Keratinocyte (primary cell): ENCODE measurements around the gene SCAPER. TPM values are rescaled to one million over a fixed set of nuclear protein-coding genes. Genes with fewer than 3 reads are reported as not detected.

Source experiments
- DNase-seq: peaks from one replicate; pipeline ENCODE4 v3.0.0-alpha.2; 2011; ENCODE audit warnings: low read depth, missing footprints, low spot score
- FAIRE-seq: peaks from 2 replicates; lab custom pipeline; 2011; peaks lifted over from hg19 to GRCh38; lab: Jason Lieb, UNC
- H2AFZ ChIP-seq: 2 replicates; pipeline ENCODE4 v1.6.0; 2012; ENCODE audit warnings: low read length, control low read depth, inconsistent platforms; ENCODE audit not compliant: control insufficient read depth
- H3K27ac ChIP-seq: 2 replicates; pipeline ENCODE4 v1.5.1; 2011; ENCODE audit warnings: low read length; ENCODE audit not compliant: control insufficient read depth, insufficient read depth
- H3K27me3 ChIP-seq: 3 replicates; pipeline ENCODE4 v1.6.0; 2011; ENCODE audit warnings: low read length; ENCODE audit not compliant: control insufficient read depth, insufficient read depth; ENCODE audit errors: extremely low read depth
- H3K36me3 ChIP-seq, 2 experiments: 2 replicates in 1 of 2; 3 replicates in 1 of 2; pipeline ENCODE4 v1.5.1; 2011; ENCODE audit warnings: low read length in 2 of 2, mild to moderate bottlenecking in 1 of 2; ENCODE audit not compliant: control insufficient read depth in 2 of 2, insufficient read depth in 2 of 2; ENCODE audit errors: extremely low read depth in 1 of 2
- H3K4me1 ChIP-seq: 3 replicates; pipeline ENCODE4 v1.5.1; 2011; ENCODE audit warnings: low read length; ENCODE audit not compliant: control insufficient read depth, insufficient read depth; ENCODE audit errors: extremely low read depth
- H3K4me2 ChIP-seq: 3 replicates; pipeline ENCODE4 v1.6.0; 2011; ENCODE audit warnings: low read depth, low read length; ENCODE audit not compliant: control insufficient read depth, insufficient read depth; ENCODE audit errors: extremely low read depth
- H3K4me3 ChIP-seq, 3 experiments: fragments of 200-600 bp in 1 of 3; sonication (generic) in 1 of 3; 2 replicates in 2 of 3; 3 replicates in 1 of 3; pipeline ENCODE4 v1.5.1; 2011 to 2016; ENCODE audit warnings: low read length in 3 of 3, mild to moderate bottlenecking in 3 of 3, control low read depth in 2 of 3, inconsistent platforms in 1 of 3, low read depth in 1 of 3, mixed read lengths in 1 of 3, mixed run types in 1 of 3, moderate library complexity in 1 of 3; ENCODE audit not compliant: control insufficient read depth in 2 of 3, insufficient read depth in 2 of 3; ENCODE audit errors: extremely low read depth in 1 of 3
- H3K79me2 ChIP-seq: 2 replicates; pipeline ENCODE4 v1.6.0; 2012; ENCODE audit warnings: low read length; ENCODE audit not compliant: control insufficient read depth, insufficient read depth
- H3K9ac ChIP-seq: 3 replicates; pipeline ENCODE4 v1.6.0; 2011; ENCODE audit warnings: low read length; ENCODE audit not compliant: control insufficient read depth, insufficient read depth; ENCODE audit errors: extremely low read depth
- H3K9me1 ChIP-seq: 3 replicates; pipeline ENCODE4 v1.6.0; 2011; ENCODE audit warnings: low read length; ENCODE audit not compliant: control insufficient read depth, insufficient read depth; ENCODE audit errors: extremely low read depth
- H3K9me3 ChIP-seq: 2 replicates; pipeline ENCODE4 v1.5.1; 2012; ENCODE audit warnings: low read depth, low read length; ENCODE audit not compliant: control insufficient read depth
- H4K20me1 ChIP-seq: 3 replicates; pipeline ENCODE4 v1.6.0; 2011; ENCODE audit warnings: low read length; ENCODE audit not compliant: control insufficient read depth, insufficient read depth; ENCODE audit errors: extremely low read depth
- EZH2 ChIP-seq: IDR thresholded peaks from one replicate; pipeline ENCODE4 v1.6.1; 2012; ENCODE audit warnings: inconsistent platforms, mild to moderate bottlenecking, low read length, moderate library complexity
- dilution Hi-C: fragments of 300-500 bp; cut with MboI; formaldehyde crosslinking; loops from one replicate; pipeline ENCODE4 v1.7.0; 2020; ENCODE audit warnings: low sequenced_read_pairs; ENCODE audit not compliant: extremely low pct_ligation_motif_present
- polyA plus RNA-seq, 5 experiments: library from polyadenylated mRNA; depleted of rRNA in 3 of 5; stranded (reverse) in 3 of 5; stranded (forward) in 1 of 5; unstranded in 1 of 5; fragments of >200 nt; gene quantifications; 1 replicate in 1 of 5; 2 replicates in 3 of 5; 3 replicates in 1 of 5; pipeline versions ENCODE4 v1.2.1 to v1.2.3, GENCODE V29; 2011 to 2012; ENCODE audit warnings: missing spikeins in 2 of 5, low read depth in 1 of 5, low replicate concordance in 1 of 5
- TF ChIP-seq, protein P1 (sequence below), 3 experiments: IDR thresholded peaks in 1 of 3; conservative IDR thresholded peaks in 1 of 3; optimal IDR thresholded peaks in 1 of 3; 2 replicates in 2 of 3; 3 replicates in 1 of 3; pipeline versions ENCODE3 to v1.5.1; 2011; ENCODE audit warnings: low read length in 3 of 3, mild to moderate bottlenecking in 3 of 3, moderate library complexity in 2 of 3, control low read depth in 1 of 3, inconsistent platforms in 1 of 3; ENCODE audit not compliant: insufficient read depth in 2 of 3; ENCODE audit errors: extremely low read depth in 1 of 3

Gene SCAPER
- polyA plus RNA-seq, 1 donor (not counting 4 experiments of a cell fraction or from before 2014, with no cell fraction given): 5.2 TPM

DNA sequence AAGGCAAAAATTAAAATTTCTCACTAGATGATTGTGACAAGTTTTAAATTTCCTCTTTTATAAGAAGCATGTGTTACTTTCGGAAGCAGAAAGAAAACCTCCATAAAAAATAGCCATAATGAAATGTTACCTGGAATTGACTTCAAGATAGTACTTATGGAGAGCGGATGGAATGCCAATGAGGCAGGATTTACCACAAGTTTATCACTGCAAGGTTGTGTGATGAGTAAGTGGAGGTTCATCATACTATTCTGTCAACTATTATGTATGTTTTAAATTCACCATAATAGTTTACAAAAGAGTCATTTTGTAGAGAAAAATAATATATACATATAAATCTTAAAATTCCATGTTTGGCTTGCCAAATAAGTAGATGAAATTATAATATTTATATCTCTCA lies 230.3 kb downstream of the SCAPER start:
- FAIRE-seq (no peak), DNase-seq (no peak)
- dilution Hi-C loops: no loop called here
- Histone ChIP-seq H4K20me1 (no peaks in the 10 kb centered on the region), H3K9me3 (no peaks in the 10 kb centered on the region), H3K27me3 (no peaks in the 10 kb centered on the region), H3K36me3 (no peaks in the 10 kb centered on the region), H3K27ac (no peak overlapping the region), H3K79me2 (no peaks in the 10 kb centered on the region), H3K4me1 (no peaks in the 10 kb centered on the region), H3K4me2 (no peak overlapping the region), H3K4me3 (no peak overlapping the region), H3K9me1 (no peaks in the 10 kb centered on the region), H2AFZ (no peak overlapping the region), H3K9ac (no peak overlapping the region)
- TF ChIP-seq, protein P1, sequence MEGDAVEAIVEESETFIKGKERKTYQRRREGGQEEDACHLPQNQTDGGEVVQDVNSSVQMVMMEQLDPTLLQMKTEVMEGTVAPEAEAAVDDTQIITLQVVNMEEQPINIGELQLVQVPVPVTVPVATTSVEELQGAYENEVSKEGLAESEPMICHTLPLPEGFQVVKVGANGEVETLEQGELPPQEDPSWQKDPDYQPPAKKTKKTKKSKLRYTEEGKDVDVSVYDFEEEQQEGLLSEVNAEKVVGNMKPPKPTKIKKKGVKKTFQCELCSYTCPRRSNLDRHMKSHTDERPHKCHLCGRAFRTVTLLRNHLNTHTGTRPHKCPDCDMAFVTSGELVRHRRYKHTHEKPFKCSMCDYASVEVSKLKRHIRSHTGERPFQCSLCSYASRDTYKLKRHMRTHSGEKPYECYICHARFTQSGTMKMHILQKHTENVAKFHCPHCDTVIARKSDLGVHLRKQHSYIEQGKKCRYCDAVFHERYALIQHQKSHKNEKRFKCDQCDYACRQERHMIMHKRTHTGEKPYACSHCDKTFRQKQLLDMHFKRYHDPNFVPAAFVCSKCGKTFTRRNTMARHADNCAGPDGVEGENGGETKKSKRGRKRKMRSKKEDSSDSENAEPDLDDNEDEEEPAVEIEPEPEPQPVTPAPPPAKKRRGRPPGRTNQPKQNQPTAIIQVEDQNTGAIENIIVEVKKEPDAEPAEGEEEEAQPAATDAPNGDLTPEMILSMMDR (optimal IDR thresholded peaks at IDR 0.05 in 1 of 3, IDR thresholded peaks at IDR 0.05 in 1 of 3, conservative IDR thresholded peaks at IDR 0.05 in 1 of 3; ENCODE audit: extremely low read depth in 1 of 3, insufficient read depth in 2 of 3, low read length in 3 of 3): no peak
- no peak for TF ChIP-seq EZH2

- no peaks in the 10 kb centered on the region for H3K4me1 ChIP-seq
- H3K9ac ChIP-seq: no peak overlapping the region
- no peaks in the 10 kb centered on the region for H3K27me3 ChIP-seq
- no peak overlapping the region for H3K4me2 ChIP-seq
- dilution Hi-C loops: no loop called here
- no peaks in the 10 kb centered on the region for H3K79me2 ChIP-seq
- DNase-seq: no peak
- TF ChIP-seq, protein P1 (optimal IDR thresholded peaks at IDR 0.05 in 1 of 3, IDR thresholded peaks at IDR 0.05 in 1 of 3, conservative IDR thresholded peaks at IDR 0.05 in 1 of 3; ENCODE audit: extremely low read depth in 1 of 3, insufficient read depth in 2 of 3, low read length in 3 of 3): no peak
- no peak for TF ChIP-seq EZH2
- no peak overlapping the region for H3K4me3 ChIP-seq
- FAIRE-seq: no peak
- no peak overlapping the region for H3K27ac ChIP-seq
- no peaks in the 10 kb centered on the region for H3K9me1 ChIP-seq
- H4K20me1 ChIP-seq: no peaks in the 10 kb centered on the region
- H3K36me3 ChIP-seq: no peaks in the 10 kb centered on the region
- no peaks in the 10 kb centered on the region for H3K9me3 ChIP-seq
- H2AFZ ChIP-seq: no peak overlapping the region
These were observed 235.5 kb downstream of the SCAPER start for GRCh38 chr15:76669521-76670207.
